ENCODE data around the gene CCDC172.

CCDC172 gene

DNA sequence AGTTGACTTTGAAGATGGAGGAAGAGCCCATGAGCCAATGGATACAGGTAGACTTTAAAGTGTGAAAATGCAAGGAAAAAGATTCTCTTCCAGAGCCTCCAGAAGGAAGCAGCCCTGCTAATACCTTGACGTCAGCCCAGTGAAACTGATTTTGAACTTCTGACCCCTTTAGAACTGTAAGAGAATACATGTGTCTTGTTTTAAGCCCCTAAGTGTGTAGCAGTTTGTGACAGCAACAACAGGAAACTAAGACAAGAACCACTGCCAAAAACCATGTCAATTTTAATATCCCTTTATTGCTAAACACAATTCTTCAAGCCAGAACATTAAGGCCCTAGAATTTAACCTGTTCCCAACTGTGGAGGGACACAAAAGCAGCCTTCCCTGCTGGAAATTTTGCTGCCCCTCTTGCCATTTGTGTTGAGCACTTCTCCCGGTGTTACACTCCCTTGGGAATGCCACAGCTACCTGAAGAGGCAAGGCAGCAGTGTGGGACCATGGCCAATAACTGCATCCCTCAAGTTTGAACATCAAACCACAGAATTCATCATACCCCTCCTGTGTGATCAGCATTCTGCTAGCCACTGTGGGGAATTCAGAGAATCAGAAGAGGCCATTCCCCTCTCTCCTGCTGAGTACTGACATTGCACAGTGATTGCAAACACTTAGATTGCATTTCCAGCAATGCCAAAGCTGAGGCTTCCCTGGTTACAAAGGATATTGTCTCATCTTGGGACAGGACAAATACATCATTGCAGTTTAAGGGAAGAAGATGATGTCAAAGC, 12.3 kb upstream of the CCDC172 start:
- ATAC-seq, result no peak
- Mint-ChIP-seq H3K27ac (no peak overlapping the region), H3K4me1 (no peaks in the 10 kb centered on the region), H3K4me3 (no peak overlapping the region), H3K36me3 (no peaks in the 10 kb centered on the region), H3K9me3 (peaks cover 3% of the 10 kb centered on the region), H3K27me3 (no peaks in the 10 kb centered on the region)

DNA sequence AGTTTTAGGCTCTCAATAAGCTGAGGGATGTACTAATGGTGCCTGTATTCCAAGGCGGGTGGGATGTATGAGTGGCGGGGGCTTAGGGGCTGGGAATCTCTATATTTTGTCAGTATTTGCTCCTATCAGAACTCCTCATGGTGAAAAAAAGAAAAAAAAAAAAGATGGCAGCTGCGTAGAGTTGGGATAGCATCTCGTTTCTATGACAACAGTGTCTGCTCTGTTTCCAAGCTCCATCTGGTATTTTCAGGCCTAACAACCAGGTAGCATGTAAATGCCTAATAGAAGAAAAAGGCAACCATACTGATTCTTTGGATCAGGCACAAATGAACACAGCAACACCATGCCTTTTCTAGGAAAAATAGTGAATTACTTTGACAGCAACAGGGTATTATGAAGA, 11.7 kb upstream of the CCDC172 start:
- Mint-ChIP-seq H3K4me1 (no peaks in the 10 kb centered on the region), H3K9me3 (peaks cover 3% of the 10 kb centered on the region), H3K27me3 (no peaks in the 10 kb centered on the region), H3K36me3 (no peaks in the 10 kb centered on the region), H3K27ac (no peak overlapping the region), H3K4me3 (no peak overlapping the region)
- no peak for ATAC-seq

DNA sequence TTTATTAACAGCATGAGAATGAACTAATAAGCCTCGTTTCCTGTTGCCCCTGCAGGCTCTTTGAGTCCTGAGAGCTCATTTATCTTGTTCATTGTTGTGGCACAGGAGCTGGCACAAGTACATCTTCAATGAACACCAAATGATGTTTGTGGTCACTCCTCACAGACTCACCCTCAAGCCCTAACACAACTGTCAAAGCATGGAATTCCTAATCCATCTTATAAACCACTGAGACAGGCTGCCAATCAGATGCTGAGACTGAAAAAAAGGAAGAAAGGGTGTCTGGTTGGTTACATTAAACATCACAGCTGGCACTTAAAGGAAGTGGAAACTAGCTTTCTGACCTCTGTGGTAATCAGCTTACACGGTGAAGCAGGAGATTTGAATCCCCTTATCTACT, 7.7 kb upstream of the CCDC172 start:
- no peaks in the 10 kb centered on the region for H3K27me3 Mint-ChIP-seq
- peak; percentile 27 for ATAC-seq
- H3K9me3 Mint-ChIP-seq, result peaks cover 3% of the 10 kb centered on the region
- H3K36me3 Mint-ChIP-seq, result no peaks in the 10 kb centered on the region
- no peak overlapping the region for H3K4me3 Mint-ChIP-seq
- H3K4me1 Mint-ChIP-seq, result no peaks in the 10 kb centered on the region
- H3K27ac Mint-ChIP-seq, result no peak overlapping the region

DNA sequence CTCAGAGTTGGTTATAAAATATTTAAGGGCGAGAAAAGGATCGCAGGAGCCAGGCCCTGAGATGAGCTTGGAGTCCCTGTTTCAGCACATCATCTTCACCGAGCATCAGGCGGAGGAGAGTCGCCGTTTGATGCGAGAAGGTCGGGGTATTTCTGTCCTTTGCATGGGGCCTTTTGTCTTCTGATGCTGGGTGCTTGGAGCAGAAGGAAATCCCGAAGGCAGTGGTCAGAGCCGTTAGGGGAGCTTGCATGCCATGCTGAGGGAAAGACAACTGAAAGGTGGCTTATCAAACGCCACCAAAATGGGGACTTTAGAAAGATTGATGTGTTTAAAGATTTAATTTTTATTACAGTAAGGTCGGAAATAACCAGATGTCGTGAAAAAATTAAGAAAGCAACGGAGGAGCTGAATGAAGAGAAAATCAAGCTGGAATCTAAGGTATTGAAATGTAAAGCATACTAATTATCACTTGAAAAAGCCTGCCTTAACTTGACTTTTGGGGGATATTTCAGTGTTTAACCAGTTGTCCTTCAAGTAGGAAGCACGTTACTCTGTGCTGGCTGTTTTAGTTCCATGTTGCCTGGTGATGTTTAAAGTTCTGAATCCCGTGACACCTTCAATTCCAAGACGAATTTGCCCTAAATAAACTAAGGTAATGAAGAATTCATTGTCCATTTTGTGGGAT, 845 bp downstream of the CCDC172 start:
- H3K36me3 Mint-ChIP-seq, result no peaks in the 10 kb centered on the region
- H3K9me3 Mint-ChIP-seq, result no peaks in the 10 kb centered on the region
- H3K27ac Mint-ChIP-seq, result no peak overlapping the region
- no peak for ATAC-seq
- no peaks in the 10 kb centered on the region for H3K4me1 Mint-ChIP-seq
- peaks cover 9% of the 10 kb centered on the region for H3K27me3 Mint-ChIP-seq
- no peak overlapping the region for H3K4me3 Mint-ChIP-seq

DNA sequence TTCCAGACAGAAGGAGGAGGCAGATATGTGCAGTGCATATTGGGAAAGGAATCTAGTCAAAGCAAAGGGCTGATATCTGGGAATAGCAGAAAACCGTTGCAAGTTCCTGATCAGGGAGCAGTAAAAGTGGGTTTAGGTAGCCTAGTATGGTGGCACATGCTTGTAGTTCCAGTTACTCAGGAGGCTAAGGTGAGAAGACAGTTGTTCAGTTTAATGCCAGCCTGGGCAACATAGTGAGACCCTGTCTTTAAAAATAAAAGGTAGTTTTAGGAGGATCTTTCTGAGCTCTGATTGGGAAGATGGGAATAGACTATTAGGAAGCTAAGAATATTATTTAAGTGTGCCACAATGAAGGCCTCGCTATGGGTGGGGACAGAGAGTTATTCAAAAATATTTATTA, 1.7 kb downstream of the CCDC172 start:
- Mint-ChIP-seq H3K27ac (no peak overlapping the region), H3K4me3 (no peak overlapping the region), H3K27me3 (peaks cover 9% of the 10 kb centered on the region), H3K9me3 (no peaks in the 10 kb centered on the region), H3K36me3 (no peaks in the 10 kb centered on the region), H3K4me1 (no peaks in the 10 kb centered on the region)
- no peak for ATAC-seq

DNA sequence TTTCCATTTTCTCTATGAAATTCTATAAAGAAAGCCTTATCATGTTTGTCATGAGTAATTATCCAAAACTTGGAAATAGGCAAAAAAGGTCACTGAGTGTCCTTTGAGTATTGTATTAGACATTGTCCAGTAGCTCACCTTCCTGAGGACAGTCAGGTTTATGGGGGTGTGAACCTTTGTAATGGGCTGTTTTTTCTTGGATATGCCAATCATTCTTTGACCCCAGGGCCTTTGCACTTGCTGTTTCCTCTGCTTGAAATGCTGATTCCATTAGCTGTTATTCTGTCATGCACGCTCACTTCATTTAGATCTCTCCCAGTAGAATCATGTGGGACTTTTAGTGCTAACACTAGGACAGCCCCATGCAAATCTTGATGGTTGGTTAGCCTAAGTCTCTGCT, 4.9 kb downstream of the CCDC172 start:
- no peak overlapping the region for H3K4me3 Mint-ChIP-seq
- no peak overlapping the region for H3K27ac Mint-ChIP-seq
- no peaks in the 10 kb centered on the region for H3K4me1 Mint-ChIP-seq
- no peaks in the 10 kb centered on the region for H3K9me3 Mint-ChIP-seq
- no peaks in the 10 kb centered on the region for H3K36me3 Mint-ChIP-seq
- H3K27me3 Mint-ChIP-seq, result peaks cover 9% of the 10 kb centered on the region
- ATAC-seq, result no peak

DNA sequence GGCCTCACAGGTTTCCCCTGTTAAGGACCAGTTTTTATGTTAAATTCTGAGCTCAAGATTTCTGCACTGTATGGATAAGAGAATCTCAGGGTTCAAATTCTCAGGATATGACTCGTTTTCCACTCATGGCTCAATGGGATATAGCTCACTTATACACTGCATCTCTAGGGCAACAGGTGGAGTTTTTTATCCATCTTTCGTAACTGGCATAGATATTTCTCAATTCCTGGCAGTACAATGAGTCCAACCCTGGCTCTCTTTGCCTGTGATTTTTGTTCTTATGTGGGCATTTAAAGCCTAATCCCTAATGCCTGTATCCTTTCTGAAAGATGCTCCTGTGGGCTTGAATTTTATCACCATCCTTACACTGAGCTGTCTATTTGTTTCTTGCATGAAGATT, 7.6 kb downstream of the CCDC172 start:
- no peak for ATAC-seq
- H3K9me3 Mint-ChIP-seq, result no peaks in the 10 kb centered on the region

DNA sequence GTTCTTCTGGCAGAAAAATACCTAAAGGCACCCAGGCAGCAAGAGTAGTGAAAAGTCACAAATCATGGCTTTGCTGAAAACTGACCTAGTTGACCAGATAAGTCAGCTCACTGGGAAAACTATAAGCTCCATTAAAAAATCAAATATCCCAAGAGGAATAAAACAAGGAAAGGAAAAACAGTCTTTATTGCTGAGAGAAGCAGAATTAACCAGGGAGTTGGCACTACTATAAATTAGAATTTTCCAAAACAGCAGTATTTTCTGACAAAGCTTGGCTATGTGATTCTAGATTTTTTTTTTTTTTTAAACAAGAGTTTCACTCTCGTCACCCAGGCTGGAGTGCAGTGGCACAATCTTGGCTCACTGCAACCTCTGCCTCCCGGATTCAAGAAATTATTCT, 12.6 kb downstream of the CCDC172 start:
- H3K27ac Mint-ChIP-seq, result no peak overlapping the region
- no peaks in the 10 kb centered on the region for H3K9me3 Mint-ChIP-seq
- no peaks in the 10 kb centered on the region for H3K36me3 Mint-ChIP-seq
- ATAC-seq, result no peak
- H3K4me1 Mint-ChIP-seq, result no peaks in the 10 kb centered on the region
- no peak overlapping the region for H3K4me3 Mint-ChIP-seq
- no peaks in the 10 kb centered on the region for H3K27me3 Mint-ChIP-seq

More for the DNA sequence above, 7.6 kb downstream of the CCDC172 start:
- Mint-ChIP-seq H3K4me3 (no peak overlapping the region), H3K36me3 (no peaks in the 10 kb centered on the region), H3K4me1 (no peaks in the 10 kb centered on the region), H3K27me3 (no peaks in the 10 kb centered on the region), H3K27ac (no peak overlapping the region)

DNA sequence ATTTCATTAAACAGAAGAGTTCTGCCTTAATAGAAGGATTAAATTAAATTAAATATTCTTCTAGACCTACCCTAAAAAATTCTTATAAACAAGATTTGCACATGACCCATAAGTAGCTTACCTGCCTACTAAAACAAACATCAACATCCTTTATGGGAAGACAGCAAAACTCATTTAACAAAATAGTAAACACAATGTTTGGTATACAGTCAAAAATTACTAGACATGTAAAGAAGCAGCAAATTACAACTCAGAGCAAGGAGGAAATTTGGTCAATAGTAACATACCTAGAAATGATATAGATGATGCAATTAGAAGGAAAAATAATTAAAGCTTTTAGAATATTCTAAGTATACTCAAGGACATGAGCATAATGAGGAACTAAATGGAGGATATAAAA, 27.9 kb downstream of the CCDC172 start:
- H3K27ac Mint-ChIP-seq, result no peak overlapping the region
- no peaks in the 10 kb centered on the region for H3K4me1 Mint-ChIP-seq
- H3K4me3 Mint-ChIP-seq, result no peak overlapping the region
- no peak for ATAC-seq
- no peaks in the 10 kb centered on the region for H3K27me3 Mint-ChIP-seq
- peaks cover 9% of the 10 kb centered on the region for H3K9me3 Mint-ChIP-seq
- no peaks in the 10 kb centered on the region for H3K36me3 Mint-ChIP-seq

DNA sequence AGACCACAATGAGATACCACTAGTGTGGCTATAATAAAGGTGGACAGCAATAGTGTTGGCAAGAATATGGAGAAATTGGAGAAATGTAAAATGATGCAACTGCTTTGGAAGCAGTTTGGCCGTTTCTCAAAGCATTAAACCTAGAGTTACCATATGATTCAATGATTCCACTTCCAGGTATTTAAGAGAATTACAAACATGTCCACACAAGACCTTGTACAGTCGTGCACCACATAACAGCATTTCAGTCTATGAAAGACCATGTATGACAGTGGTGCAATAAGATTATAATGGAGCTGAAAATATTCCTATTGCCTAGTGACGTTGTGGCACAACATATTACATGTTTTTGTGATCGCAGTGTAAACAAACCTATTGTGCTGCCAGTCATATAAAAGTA, 29.6 kb downstream of the CCDC172 start:
- peaks cover 9% of the 10 kb centered on the region for H3K9me3 Mint-ChIP-seq
- H3K27me3 Mint-ChIP-seq, result no peaks in the 10 kb centered on the region
- no peak overlapping the region for H3K27ac Mint-ChIP-seq
- no peaks in the 10 kb centered on the region for H3K36me3 Mint-ChIP-seq
- H3K4me3 Mint-ChIP-seq, result no peak overlapping the region
- H3K4me1 Mint-ChIP-seq, result no peaks in the 10 kb centered on the region
- no peak for ATAC-seq

DNA sequence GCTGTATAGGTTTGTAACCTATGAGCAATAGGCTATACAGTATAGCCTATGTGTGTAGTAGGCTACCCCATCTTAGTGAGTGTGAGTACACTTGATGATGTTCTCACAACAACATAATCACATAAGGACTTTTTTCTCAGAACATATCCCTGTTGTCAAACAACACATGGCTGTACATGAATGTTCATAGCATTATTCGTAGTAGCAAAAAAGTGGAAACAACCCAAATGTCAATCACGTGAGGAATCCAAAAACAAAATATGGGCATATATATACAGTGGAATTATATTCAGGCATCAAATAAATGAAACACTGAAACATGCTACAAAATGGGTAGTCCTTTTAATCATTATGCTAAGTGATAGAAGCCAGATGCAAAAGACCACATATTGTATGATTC, 31.1 kb downstream of the CCDC172 start:
- peaks cover 6% of the 10 kb centered on the region for H3K9me3 Mint-ChIP-seq
- H3K4me3 Mint-ChIP-seq, result no peak overlapping the region
- ATAC-seq, result no peak
- H3K27me3 Mint-ChIP-seq, result no peaks in the 10 kb centered on the region
- H3K27ac Mint-ChIP-seq, result no peak overlapping the region
- no peaks in the 10 kb centered on the region for H3K36me3 Mint-ChIP-seq
- no peaks in the 10 kb centered on the region for H3K4me1 Mint-ChIP-seq

DNA sequence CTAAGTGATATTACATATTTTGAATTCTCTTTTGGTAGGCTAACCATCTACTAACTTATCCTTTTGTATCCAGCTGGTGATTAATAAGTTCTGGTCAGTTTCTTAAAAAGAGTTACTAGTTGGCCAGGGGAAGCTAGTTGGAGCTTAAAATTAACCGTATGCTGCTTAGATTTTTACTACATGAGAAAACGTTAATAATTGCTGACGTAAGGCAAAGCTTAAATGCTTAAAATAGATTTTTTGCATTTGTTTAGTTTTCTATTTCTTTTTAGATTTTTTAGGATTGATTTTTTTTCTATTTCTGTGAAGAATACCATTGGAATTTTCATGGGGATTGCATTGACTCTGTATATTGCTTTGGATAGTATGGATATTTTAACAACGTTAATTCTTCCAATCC, 32.6 kb downstream of the CCDC172 start:
- Mint-ChIP-seq H3K27me3 (no peaks in the 10 kb centered on the region), H3K27ac (no peak overlapping the region), H3K36me3 (no peaks in the 10 kb centered on the region), H3K9me3 (peaks cover 6% of the 10 kb centered on the region), H3K4me1 (no peaks in the 10 kb centered on the region), H3K4me3 (no peak overlapping the region)
- no peak for ATAC-seq

DNA sequence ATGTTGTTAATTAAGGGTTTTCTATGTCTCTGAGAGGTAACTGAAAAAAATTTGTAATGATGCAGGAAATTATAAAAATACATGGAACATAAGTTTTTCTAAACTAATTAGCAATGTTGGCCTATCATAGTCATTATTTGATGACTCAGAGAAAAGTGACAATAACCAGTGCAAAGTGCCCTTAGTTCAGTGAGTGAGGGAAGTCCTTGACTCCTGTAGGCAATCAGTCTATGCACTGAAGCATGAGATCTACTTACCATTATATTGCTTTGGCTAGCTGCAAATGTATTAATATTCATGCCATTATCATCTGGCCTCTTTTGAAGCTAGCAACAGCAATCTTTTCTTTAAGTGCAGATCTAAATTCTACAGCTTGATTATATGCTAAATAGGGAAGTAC, 40.6 kb downstream of the CCDC172 start:
- Mint-ChIP-seq H3K4me1 (no peaks in the 10 kb centered on the region), H3K36me3 (no peaks in the 10 kb centered on the region), H3K27ac (no peak overlapping the region), H3K9me3 (peaks cover 2% of the 10 kb centered on the region), H3K27me3 (no peaks in the 10 kb centered on the region), H3K4me3 (no peak overlapping the region)
- ATAC-seq, result no peak

DNA sequence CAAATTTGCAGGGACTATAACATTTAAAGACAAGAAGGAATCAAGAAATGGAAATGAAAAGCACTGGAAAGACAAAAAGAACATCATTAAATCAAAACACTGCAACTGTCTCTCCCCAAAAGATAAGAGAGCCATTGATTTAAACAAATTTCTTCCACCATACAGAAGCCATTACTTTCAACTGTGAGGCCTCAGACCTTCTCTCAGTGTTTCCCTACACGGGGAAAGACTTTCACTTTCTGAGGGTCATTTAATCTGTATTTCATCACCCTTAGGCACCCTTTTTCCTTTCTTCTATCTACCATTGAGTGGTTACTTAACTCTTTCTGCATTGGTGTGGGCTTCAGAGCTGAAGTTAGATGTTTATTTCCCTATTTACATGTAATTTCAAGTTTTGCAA, 47.5 kb downstream of the CCDC172 start:
- Mint-ChIP-seq H3K4me3 (no peak overlapping the region), H3K27me3 (no peaks in the 10 kb centered on the region), H3K36me3 (no peaks in the 10 kb centered on the region)

DNA sequence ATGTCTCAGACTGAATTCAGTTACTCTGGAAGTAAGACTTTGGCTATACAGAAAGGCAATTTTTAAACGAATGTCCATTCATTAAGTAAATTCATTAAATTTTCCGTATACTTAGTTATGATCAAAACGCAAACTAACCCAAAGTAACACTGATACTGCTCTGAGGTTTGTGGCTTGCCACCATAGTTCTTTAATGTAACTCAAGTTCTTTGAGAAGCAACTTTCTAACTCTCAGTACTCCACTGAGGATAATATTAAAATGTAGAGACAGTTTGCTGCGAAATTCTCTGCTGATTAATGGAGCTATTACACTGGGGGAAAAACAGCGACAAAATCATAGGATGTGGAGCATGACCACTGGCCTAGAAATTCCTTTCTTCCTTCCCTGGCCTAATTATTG, 58.0 kb downstream of the CCDC172 start:
- no peak overlapping the region for H3K4me3 Mint-ChIP-seq
- ATAC-seq, result no peak
- no peaks in the 10 kb centered on the region for H3K4me1 Mint-ChIP-seq

More for the DNA sequence above, 47.5 kb downstream of the CCDC172 start:
- Mint-ChIP-seq H3K9me3 (peaks cover 2% of the 10 kb centered on the region), H3K27ac (no peak overlapping the region), H3K4me1 (no peaks in the 10 kb centered on the region)
- ATAC-seq, result no peak

DNA sequence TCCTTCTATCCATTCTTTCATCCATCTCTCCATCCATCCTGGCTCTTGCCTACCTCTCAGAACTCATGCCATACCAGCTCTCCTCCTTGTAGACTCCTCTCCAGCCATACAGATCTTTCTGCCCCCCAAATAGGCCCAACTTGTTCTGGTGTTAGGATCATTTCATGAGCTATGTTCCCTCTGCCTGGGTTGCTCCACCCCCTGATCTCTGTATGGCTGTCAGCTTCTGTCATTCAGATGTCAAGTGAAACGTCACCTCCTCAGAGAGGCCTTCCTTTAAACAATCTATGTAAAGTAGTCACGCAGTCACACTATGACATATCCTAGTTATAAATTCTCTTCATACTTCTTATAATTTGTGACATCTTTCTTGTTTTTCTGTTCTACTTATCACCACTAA, 61.1 kb downstream of the CCDC172 start:
- H3K9me3 Mint-ChIP-seq, result no peaks in the 10 kb centered on the region
- H3K4me3 Mint-ChIP-seq, result no peak overlapping the region
- no peaks in the 10 kb centered on the region for H3K36me3 Mint-ChIP-seq
- peaks cover 7% of the 10 kb centered on the region for H3K27me3 Mint-ChIP-seq
- ATAC-seq, result no peak
- no peaks in the 10 kb centered on the region for H3K4me1 Mint-ChIP-seq
- H3K27ac Mint-ChIP-seq, result no peak overlapping the region

More for the DNA sequence above, 58.0 kb downstream of the CCDC172 start:
- Mint-ChIP-seq H3K36me3 (no peaks in the 10 kb centered on the region), H3K27me3 (no peaks in the 10 kb centered on the region), H3K27ac (no peak overlapping the region), H3K9me3 (no peaks in the 10 kb centered on the region)
